C4-2B (cell line): ENCODE data around the gene NT5DC4.

Experiments
- H3K27ac ChIP-seq: fragments of 450-650 bp; 2 replicates; pipeline ENCODE4 v1.5.1; 2017
- CTCF ChIP-seq: fragments of 450-650 bp; conservative IDR thresholded peaks from 2 replicates; pipeline ENCODE4 v1.5.1; 2017; ENCODE audit warnings: mild to moderate bottlenecking
- ZFX ChIP-seq: fragments of 450-650 bp; IDR thresholded peaks from 2 replicates; pipeline ENCODE4 v1.6.1; 2017

NT5DC4 gene

DNA sequence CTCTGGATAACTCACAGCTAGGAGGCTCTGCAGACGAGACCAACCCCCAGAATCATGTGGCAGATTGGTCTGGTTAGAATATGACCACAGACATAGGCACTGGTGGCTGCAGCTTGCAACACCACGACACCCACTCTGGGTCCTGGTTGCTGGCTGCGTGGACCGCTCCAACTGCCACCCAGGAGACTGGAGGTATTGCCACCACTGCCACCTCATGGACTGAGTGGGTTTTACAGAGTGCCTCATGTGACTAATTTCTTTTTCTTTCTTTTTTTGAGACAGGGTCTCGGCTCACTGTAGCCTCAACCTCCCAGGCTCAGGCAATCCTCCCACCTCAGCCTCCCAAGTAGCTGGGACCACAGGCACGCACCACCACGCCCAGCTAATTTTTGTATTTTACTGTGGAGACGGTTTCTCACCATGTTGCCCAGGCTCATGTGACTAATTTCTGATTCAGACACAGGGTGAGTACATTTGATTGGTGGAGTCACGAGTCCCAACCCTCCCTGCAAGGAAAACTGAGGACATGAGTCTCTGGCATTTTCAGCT, 29.9 kb upstream of the NT5DC4 start:
- TF ChIP-seq CTCF (peak; percentile 80), ZFX (no peak)
- no peak overlapping the region; the same call in 1 of the 2 replicates for H3K27ac ChIP-seq

DNA sequence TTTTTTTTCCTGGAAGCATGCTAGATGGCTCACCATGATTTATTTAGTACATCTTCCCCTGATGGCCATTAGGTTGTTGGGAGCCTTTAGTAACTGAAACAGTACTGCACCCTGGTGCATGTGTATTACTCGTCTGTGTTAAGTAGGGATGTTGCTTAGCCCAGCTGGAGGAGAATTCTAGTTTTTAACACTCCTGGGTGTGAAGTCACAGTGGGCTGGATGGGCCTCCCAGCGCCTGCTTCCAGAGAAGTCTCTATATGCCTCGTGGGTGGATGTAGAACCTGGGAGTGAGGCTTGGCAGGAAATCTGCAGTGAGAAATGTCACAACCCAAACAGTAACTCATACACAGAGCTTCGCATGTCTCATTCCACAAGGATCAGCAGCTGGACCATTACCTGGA, 28.9 kb upstream of the NT5DC4 start:
- H3K27ac ChIP-seq = no peak overlapping the region
- TF ChIP-seq CTCF (no peak), ZFX (no peak)

- no peak for TF ChIP-seq CTCF
- no peak for TF ChIP-seq ZFX
Observed at GRCh38 chr2:112692495-112692911, 28.3 kb upstream of the NT5DC4 start.

GRCh38 chr2:112692918-112693317, 27.9 kb upstream of the NT5DC4 start:
- no peak overlapping the region for H3K27ac ChIP-seq
- TF ChIP-seq CTCF (no peak), ZFX (no peak)

More at GRCh38 chr2:112692495-112692911, 28.3 kb upstream of the NT5DC4 start:
- no peak overlapping the region for H3K27ac ChIP-seq

DNA sequence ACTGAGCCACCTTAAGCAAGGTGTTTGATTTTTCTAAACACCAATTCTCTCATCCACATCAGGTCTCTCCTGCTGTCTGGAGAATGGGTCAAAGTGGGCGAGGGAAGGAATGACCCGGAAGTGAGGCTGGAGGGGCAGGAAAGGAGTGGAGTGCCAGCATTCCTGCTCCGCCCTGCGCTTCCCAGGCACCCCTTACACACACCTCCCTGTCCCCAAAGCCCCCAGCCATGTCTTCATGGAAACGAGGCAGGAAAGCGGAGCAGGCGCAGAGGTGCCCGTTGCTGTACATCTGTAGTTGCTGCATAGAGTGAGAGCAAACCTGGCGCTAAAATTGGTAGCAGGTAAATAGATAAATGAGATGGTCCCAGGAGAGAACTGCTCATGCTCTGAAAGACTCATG, 27.2 kb upstream of the NT5DC4 start:
- H3K27ac ChIP-seq = no peak overlapping the region

GRCh38 chr2:112694182-112694581, 26.6 kb upstream of the NT5DC4 start:
- H3K27ac ChIP-seq = no peak overlapping the region
- TF ChIP-seq ZFX (no peak), CTCF (no peak)

More for the DNA sequence above, 27.2 kb upstream of the NT5DC4 start:
- TF ChIP-seq ZFX (no peak), CTCF (no peak)

DNA sequence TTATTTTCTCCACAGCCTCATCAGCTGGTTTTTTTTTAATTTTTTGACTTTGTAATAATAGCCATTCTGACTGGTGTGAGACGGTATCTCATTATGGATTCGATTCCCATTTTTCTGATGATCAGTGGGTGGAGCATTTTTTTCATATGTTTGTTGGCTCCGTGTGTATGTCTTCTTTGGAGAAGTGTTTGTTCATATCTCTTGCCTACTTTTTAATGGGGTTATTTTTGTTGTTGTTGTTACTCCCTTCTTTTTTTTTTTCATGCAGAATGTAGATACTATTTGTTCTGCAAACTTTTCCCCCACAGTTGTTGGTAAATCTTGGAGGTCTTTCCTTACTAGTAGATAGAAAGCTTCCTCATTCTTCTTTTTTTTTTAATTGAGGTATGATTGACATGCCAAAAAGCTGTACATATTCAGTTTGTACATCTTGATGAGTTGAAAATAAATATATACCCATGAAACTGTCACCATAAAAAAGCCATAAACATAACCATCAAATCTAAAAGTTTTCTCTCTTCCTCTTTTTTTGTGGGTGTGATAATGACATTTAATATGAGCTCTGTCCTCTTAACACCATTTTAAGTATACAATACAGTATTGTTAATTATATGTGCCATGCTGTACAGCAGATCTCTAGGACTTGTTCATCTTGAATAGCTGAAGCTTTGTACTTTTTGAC, 21.8 kb upstream of the NT5DC4 start:
- no peak overlapping the region for H3K27ac ChIP-seq
- TF ChIP-seq ZFX (no peak), CTCF (no peak)
